Stimulated activated naive CD8-positive, alpha-beta T cell treated with anti-CD3 and anti-CD28 coated beads, Interleukin-15, Interleukin-2, amounts not matched to agents 100 U/mL and 50 U/mL, for 24 hours (primary cell): Measurements from ENCODE around the gene IPO5.
A peak's percentile ranks its signal among the peaks of the same experiment; 100 is the strongest.
"Not testable (repeated sequence)": the region's sequence is repeated elsewhere in the genome, so short reads cannot be mapped to it uniquely, and the experiment has no call there.

Source experiments
- ATAC-seq: fragments of 150-1000 bp; cut with Tn5 transposase; one replicate; pipeline ENCODE4 v1.10.0; 2021
- DNase-seq: peaks from one replicate; pipeline ENCODE4 v3.0.0; 2021

IPO5 gene

DNA sequence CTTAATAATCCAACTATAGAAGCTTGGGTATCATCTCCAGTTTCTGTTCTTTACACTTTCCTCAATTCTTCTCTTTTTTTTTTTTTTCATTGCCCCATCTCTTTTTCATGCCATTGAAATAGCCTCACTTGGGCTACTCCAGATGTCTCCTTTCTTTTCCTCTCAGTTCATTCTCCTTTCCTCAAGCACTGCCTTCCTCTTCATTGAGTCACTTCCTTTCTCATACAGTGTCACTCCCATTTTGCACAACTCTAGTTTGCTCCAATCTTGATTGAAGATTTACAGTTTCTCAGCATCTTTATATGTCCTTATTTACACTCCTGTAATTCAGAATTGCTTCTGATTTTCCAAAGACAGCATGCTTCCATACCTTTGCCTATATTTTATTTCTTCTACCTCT, 61.3 kb downstream of the IPO5 start:
- DNase-seq (no peak), ATAC-seq (no peak)

DNA sequence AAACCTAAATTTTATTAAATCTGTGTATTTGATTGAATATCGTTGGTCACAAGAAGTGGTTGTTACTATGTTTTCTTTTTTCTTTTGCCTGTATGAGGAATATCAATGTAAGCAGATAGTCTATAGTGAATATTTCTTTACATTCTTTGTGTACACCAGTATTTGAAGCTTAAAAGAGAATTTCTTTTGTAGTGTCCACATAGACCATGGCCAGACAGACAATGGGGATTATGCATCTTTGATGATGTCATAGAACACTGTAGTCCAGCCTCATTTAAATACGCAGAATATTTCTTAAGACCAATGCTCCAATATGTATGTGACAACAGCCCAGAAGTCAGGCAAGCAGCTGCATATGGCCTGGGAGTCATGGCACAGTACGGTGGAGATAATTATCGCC, 64.8 kb downstream of the IPO5 start:
- no peak for ATAC-seq
- no peak for DNase-seq

DNA sequence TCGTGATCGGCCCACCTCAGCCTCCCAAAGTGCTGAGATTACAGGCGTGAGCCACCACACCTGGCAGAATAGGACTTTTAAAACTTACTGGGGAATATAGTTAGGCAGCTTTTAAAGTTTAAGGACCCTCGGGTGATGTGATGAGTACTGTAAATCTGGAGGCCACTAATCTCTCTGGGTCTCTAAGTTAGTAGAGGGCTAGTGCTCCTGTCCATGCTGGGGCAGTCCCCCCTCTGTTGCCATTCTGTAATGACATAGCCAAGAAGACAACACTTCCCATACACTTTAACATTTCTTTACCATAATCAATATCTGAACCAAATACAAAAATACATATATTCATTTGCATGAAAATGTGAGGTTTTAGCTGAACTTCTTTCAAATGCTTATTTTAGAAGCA, 65.7 kb downstream of the IPO5 start:
- DNase-seq = no peak
- ATAC-seq = no peak

DNA sequence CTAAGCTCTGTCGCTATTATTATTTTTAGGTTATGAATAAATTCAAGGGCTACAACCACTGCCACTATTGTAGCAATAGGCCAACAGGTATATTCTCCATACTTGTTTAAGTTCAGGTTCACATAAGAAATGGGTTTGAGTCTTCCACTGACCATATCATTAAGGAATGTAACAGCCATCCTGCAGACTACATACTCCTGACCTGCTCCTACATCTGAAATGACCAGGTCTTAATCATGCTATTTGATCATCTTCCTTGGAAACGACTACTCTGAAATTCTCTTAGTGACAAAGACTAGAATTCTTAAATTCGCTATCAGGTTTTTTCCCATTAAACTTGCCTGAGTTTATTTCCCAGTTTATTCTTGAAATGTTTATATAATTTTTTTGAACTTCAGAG, 66.8 kb downstream of the IPO5 start:
- ATAC-seq (no peak), DNase-seq (no peak)

DNA sequence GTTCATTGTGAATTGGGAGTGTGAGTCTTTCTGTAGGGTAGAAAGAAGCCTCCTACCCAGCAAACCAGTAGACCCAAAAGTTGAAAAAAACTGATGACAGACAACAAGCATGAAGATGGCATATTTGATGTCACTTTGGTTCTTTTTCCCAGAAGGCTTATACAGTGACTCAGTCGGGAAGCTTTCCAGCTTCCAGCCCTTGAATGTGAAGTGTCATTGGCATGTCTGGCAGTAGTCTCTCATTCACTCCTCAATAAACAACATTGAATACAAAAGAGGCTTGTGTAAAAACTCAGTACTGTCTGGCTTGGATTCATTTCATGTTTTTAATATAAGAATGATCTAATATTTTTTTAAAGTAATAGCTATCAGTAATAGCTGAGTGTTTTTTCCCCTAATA, 68.7 kb downstream of the IPO5 start:
- ATAC-seq (no peak), DNase-seq (no peak)

DNA sequence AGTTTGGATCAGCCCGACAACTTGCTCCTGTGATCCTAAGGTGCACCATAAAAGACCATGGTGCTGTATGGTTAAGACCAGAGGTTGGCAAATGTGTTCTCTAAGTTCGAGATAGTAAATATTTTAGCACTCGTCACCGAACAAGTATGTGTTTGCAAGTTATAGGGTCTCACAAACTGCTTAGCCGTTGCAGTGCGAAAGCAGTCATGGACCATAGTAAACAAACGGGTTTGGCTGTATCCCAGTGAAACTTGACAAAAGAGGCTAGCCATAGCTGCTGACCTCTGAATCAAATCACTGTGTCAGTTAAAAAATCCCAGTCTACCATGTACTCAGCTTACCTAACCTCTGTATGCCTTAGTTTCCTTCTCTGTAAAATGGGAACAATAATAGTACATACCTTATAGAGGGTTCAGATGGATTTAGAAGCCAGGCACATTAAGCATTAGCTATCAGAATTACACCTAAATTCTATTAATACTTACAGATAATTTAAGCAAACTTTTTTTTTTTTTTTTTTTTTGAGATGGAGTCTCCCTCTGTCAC, 72.1 kb downstream of the IPO5 start:
- DNase-seq (no peak), ATAC-seq (no peak)

DNA sequence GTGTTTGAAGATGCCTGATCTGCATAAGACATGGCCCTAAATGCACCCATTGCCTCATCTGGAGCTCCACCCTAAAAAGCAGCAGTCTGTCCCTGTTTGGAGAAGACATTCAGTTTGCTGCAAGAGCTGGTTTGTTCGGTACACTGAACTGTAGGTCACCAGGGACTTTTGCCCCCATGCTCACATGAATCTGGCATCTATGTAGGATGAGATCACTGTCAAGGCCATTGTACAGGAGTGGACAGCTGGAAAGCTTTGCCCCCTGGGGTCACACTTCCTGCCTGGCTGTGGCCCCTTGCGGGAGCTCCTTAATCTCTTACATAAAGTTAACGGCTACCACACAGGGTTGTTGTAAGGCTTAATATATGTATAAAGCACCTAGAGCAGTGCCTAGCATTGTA, 73.0 kb downstream of the IPO5 start:
- ATAC-seq (no peak), DNase-seq (no peak)

DNA sequence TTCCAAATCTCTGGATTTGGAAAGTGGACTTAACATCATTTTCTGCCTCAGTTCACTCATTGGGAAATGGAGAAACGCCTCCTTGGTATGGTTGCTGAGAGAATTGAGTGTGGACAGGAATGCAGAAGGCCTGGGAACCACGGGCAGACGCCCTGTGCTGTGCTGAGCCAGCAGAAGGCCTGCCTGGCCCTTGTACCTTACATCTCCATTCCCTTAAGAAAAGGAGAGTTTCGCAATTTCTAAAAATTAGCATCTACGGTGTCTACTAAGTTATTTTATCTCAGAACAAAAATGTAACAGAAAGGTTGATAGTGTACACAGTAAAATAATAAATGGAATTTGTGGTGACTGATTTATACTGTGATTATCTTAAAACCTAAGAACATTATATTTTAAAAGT, 78.7 kb downstream of the IPO5 start:
- DNase-seq (no peak), ATAC-seq (no peak)

DNA sequence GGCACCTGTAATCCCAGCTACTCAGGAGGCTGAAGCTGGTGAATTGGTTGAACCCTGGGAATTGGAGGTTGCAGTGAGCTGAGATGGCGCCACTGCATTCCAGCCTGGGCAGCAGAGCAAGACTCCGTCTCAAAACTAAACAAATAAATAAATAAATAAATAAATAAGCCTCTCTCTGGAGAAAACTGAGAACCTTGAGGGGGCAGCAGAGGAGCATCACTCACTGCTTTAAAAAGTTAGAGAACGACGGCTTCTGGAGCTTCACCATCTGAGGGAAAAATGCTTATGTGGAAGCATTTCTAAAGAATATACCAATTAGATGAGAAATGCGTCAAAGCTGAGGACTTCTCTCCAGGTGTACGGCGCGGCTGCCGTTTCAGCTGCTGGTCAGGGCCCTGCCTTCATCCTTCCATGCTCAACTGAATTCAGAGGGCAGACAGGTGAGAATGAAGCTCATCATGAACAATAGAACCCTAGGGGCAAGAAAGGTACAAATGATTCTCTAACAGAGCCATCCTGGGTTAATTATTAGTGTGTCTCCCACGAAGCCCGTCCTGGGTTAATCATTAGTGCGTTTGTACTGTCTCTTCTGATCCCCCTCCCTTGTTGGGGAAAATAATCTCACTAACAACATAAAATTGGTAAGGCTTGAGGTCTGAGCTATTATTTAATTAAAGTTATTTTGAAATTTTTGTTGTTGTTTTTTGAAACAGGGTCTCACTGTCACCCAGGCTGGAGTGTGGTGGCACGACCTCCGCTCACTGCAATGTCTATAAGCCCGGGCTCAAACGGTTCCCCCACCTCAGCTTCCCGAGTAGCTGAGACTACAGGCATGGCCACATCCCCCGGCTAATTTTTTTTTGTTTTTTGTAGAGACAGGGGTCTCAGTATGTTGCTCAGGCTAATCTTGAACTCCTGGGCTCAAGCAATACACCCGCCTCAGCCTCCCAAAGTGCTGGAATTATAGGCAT, 80.1 kb downstream of the IPO5 start:
- ATAC-seq = no peak

DNA sequence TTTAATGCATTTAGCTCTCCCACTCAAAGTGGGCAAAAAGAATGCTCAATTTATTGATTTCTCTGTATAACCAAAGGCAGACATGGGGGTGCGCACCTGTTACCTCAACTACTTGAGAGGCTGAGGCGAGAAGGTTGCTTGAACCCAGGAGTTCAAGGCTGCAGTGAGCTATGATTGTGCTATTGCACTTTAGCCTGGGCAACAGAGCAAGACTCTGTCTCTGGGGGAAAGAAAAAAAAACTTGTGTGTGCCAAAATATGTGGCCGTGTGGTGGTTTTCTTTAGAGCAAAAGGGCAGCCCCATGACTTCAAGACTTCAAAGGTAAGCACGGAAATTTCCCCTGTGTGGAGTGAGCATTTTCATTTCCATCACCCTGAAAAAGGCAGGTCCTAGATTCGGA, 81.9 kb downstream of the IPO5 start:
- DNase-seq (no peak), ATAC-seq (no peak)

More for the DNA sequence above, 80.1 kb downstream of the IPO5 start:
- DNase-seq = no peak

DNA sequence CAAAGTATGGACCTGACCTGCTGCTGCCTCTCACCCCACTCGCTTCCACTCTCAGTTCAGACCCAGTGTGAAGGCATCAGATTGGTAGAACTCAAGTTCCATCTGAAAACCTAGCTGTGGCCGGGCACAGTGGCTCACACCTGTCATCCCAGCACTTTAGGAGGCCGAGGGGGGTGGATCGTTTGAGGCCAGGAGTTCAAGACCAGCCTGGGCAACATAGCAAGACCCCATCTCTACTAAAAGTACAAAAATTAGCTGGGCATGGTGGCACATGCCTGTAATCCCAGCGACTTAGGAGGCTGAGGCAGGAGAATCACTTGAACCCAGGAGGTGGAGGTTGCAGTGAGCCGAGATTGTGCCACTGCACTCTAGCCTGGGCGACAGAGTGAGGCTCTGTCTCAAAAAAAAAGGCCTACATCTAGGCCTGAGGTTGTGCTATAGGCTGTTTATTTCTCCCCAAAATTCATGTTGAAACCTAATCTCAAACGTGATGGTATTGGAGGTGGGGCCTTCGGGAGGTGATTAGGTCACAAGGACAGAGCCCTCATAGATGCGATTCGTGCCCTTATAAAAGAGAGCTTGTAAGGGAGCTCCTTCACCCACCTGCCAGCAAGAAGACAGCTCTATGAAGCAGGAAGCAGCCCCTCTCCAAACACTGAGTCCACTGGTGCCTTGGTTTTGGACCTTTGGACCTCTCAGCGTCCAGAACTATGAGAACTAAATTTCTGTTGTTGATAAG, 83.3 kb downstream of the IPO5 start:
- not testable (repeated sequence) for DNase-seq, ATAC-seq

DNA sequence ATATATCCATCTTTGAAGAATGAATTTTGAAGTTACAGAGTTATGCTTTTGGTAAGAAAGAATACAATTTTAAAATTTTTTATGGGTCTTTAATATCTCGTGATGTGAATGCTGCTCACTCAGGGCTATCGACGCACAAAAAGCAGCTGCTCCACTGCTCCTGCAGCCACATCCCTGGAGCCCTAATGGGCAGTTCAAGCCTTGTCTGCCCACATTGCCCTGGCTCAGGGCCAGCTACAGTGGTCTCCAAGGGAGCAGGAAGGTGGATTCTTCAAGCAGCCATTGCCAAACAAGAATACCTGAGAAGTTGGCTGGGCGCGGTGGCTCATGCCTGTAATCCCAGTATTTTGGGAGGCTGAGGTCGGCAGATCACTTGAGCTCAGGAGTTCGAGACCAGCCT, 85.8 kb downstream of the IPO5 start:
- DNase-seq (no peak), ATAC-seq (no peak)

DNA sequence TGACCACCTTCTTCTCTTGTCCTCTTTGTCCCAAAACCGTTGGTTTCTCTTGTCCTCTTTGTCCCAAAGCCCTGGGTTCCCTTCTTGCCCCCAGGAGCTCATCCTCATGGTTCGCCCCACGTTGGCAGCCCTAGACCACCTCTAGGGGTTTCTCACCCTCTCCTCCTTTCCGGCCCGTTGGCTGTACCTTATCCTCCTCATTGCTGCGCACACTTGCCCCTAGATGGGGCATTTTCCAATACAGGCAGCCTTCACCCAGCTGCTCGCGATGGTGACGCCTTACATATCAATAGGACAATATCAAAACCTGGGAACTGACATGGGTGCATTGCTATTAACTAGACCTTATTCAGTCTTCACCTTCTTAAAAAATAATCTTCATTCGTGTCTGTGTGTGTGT, 86.5 kb downstream of the IPO5 start:
- ATAC-seq = no peak
- no peak for DNase-seq

DNA sequence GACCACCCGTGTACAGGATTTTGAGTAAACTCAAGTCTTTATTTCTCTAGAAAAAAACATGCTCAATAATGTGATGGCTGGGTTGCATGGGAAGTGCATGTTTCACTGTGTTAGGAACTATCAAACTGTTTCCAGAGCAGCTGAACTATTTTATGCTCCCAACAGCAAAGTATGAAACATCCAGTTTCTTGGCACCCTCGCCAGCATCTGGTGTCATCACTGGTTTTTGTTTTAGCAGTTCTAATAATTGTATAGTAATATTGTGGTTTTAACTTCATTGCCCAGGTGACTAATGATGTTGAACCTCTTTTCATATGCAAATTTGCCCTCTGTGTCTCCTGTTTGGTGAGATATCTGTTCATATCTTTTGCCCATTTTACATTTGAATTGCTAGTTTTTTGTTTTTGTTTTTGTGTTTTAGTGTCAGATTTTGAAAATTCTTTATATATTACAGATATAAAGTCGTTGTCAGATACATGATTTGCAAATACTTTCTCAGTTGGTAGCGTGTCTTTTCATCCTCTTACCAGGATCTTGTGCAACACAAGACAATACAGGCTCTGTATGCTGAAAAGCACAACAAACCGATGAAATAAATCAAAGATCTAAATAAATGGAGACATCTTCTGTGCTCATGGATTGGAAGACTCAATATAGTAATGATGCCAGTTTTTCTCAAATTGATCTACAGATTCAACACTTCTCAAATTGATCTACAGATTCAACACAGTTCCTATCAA, 87.8 kb downstream of the IPO5 start:
- DNase-seq (no peak), ATAC-seq (no peak)

DNA sequence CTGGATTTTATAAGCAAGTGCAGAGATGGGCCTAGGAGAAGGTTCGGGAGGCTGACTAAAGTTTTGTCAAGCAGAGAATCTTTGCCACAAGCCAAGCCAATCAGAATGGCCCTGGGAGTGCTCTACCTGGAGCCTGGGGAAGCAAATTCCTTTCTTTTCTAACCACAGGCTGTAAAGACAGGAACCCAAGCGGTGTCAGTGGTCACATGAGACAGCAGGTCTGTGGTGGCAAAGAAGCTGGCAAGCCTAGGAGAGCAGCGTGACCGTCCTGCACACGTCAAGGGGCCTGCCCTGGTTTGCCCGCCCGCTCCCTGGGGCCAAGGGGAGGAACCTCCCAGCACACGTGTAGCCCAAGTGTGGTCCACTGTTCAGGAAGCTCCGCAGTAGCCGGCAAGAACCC, 90.8 kb downstream of the IPO5 start:
- DNase-seq (no peak), ATAC-seq (peak; percentile 28)

DNA sequence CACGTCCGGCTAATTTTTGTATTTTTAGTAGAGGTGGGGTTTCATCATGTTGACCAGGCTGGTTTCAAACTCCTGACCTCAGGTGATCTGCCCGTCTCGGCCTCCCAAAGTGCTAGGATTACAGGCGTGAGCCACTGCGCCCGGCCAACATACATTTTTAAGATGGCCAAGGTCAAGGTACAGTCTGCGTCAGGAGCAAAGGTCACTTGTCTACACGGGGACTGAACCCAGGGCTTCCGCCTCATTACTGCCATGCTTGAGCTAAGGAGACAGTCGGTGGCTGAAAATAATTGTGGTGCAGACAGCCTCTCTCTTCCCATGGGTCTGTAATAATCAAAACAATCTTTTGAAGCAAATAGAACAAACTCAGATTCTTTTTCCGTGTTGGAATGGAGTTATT, 94.3 kb downstream of the IPO5 start:
- not testable (repeated sequence) for ATAC-seq, DNase-seq

DNA sequence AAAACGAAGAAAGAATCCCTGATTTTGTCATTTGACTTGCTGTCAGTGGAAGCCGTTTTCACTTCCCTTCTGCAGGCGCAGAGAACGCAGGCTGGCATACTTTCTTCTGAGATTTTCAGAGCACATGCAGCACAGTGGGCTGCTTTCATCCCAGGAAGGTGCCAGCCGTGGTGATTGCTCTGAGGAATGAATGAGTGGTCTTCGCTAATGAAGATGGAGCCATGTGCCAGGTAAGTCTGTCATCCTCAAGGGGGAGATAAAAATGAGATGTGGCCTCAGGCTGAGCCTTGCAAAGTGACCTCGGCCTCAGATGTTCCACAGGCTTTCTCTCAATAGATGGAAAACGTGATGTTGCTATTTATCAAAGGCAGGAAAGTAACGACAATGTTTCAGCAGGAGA, 94.8 kb downstream of the IPO5 start:
- no peak for ATAC-seq

DNA sequence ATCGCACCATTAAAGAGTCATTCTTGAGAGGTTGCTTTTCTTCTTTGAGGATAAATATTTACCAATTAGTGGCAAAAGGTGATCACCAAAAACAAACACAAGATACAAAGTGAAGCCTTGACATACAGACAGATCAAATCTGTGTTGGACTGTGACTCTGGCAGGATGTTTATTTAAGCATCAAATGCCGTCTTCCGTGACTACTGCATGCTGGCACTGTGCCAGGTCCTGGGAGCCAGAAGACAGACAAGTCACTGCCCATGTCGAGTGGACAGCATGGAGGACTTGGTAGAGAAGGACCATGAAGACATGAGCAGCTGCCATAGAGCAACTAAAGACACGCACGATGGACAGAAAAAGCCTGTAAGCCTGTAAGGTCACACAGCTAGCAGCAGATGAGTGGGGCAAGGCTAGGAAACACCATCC, 96.6 kb downstream of the IPO5 start:
- no peak for ATAC-seq

More for the DNA sequence above, 94.8 kb downstream of the IPO5 start:
- DNase-seq = no peak

DNA sequence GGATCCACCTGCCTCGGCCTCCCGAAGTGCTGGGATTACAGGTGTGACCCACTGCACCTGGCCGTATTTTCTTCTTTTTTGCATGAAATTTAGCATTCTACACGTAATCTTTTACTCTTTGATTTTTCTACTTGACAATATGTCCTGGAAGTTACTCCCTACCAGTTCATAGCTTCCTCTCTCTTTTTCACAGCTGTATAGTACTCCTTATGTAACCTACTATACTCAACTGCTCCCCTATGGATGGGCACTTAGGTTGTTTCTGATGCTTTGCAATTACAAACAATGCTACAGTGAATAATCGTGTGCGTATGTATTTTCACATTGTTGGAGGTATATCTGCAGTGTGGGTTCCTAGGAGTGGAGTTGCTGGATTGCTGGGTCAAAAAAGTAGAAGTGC, 98.9 kb downstream of the IPO5 start:
- no peak for ATAC-seq

More for the DNA sequence above, 96.6 kb downstream of the IPO5 start:
- DNase-seq = no peak

DNA sequence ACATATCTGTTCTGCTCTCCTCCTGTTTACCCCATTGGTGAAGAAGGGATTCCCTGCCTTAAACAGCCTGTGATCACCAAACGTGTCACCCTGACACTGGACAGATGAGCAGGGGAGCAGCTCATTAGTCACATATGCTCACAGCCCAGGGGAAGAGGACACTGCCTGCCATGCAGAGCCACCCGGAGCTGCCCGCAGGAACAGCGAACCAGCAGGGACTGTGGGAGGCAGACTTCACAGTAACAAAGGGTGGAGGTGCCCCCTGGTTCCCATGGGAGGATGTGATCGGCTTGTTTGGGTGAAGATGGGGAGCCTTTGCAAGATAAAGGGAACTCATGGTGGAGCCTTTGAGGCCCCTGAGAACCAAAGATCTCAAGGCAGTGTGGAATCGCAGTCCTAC, 100.8 kb downstream of the IPO5 start:
- ATAC-seq = no peak
- DNase-seq = no peak

More for the DNA sequence above, 98.9 kb downstream of the IPO5 start:
- DNase-seq = no peak

DNA sequence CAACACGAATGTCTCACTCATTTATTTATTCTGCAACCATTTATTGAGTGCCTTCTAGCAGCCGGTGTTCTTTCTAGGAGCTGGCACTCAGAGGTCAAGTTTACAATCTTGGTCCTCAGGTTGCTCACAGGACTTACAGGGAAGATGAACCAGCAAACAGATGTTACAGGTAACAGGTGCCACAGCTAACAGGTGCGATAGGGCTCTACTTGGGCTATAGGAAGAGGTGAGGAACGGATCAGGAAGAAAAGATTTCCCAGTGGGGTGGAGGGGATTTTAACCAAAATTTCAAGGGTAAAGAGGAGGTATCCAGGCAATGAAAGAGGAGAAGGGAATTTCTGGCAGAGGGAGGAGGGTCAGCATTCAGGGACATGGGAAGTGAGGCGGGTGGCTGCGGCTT, 102.1 kb downstream of the IPO5 start:
- DNase-seq = no peak
- no peak for ATAC-seq

DNA sequence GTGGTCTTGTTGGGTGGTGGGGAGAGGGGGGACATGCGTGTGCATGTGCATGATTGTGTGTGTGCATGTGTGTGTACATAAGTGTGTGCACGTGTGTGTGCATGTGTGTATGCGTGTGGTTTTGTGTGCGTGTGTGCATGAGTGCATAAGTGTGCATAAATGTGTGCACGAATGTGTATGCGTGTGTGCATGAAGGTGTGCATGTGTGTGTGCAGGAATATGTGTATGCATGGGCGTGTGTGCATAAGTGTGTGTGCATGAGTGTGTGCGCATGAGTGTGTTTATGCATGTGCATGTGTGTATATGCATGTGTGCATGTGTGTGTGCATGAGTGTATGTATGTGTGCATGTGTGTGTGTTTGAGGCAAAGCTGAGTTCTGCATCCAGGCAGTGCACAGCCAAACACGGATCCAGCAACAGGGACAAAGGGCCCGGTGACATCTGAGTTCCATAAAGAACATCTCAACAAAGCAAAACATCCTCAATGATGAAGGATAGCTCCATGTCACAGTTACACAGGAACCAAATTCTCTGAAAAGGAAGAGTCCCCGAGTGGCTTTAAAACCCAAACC, 103.5 kb downstream of the IPO5 start:
- no peak for ATAC-seq
- DNase-seq = no peak
